LNCAP (cell line): ENCODE results near the gene SMARCD1.
A peak's percentile ranks its signal among the peaks of the same experiment; 100 is the strongest.

ENCODE experiments used
- TF ChIP-seq, protein P1 (sequence below): fragments of 450-650 bp; IDR thresholded peaks from 2 replicates; pipeline ENCODE4 v1.5.1; 2017; ENCODE audit warnings: mild to moderate bottlenecking

Gene SMARCD1

DNA sequence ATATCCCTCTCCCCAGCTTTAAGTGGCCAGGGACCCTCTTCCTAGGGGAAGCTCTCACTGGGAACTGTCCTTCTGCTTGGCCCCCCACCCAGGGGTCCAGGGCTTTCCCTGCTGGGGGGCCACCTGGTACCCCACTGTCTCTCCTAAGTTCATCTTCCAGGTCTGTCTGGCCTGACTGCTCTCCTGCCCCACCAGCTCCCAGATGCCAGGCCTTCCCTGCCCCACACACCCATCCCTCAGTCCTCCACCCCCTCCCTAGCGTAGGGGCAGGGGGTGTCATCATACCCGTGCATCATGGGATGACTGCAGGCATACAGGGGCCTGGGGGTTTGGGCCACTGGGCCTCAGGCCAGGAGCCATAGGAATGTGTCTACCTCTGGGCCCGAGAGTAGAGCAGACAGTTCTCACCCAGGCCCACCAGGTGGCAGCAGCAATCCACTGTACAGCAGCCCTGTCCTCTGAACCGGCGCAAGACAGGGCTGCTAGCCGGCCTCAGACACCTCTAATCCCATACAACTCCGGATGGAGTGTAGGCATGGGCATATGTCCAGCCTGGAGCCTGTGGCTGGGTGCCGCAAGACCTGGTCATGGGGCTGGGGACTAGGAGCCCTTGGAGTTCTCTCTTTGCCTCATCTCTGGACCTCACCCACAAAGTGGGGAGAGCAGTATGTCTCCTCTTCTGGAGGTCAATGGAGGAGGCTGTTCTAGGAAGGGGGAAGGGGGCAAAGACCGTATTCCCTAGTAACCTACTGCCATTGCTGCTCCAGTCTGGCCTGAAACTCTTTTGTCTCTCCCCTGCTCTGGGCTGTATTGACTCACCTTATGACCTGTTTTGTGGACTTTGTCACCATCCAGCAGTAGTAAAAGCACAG is 10.0 kb upstream of the SMARCD1 start:
- TF ChIP-seq, protein P1, sequence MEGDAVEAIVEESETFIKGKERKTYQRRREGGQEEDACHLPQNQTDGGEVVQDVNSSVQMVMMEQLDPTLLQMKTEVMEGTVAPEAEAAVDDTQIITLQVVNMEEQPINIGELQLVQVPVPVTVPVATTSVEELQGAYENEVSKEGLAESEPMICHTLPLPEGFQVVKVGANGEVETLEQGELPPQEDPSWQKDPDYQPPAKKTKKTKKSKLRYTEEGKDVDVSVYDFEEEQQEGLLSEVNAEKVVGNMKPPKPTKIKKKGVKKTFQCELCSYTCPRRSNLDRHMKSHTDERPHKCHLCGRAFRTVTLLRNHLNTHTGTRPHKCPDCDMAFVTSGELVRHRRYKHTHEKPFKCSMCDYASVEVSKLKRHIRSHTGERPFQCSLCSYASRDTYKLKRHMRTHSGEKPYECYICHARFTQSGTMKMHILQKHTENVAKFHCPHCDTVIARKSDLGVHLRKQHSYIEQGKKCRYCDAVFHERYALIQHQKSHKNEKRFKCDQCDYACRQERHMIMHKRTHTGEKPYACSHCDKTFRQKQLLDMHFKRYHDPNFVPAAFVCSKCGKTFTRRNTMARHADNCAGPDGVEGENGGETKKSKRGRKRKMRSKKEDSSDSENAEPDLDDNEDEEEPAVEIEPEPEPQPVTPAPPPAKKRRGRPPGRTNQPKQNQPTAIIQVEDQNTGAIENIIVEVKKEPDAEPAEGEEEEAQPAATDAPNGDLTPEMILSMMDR, result peak; percentile 91

DNA sequence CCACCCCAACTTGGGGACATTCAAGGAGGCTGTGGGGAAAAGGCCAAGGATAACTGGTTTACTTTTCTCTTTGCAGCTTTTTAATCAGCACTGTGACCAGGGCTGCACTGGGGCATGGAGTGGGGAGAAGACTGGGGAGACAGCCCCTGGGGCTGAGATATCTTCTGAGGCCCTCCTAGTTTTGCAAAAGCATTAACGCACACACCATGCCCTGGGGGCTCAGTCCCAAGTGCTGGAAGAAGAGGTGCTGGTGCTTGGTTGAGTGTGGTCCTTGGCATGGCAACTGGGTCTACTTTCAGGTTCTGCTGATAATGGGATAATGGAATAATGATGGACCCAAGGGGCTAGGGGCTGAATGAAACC is 9.4 kb upstream of the SMARCD1 start:
- TF ChIP-seq, protein P1, result no peak

- TF ChIP-seq, protein P1, result no peak
Measured at GRCh38 chr12:50077099-50077498, 8.0 kb upstream of the SMARCD1 start.

DNA sequence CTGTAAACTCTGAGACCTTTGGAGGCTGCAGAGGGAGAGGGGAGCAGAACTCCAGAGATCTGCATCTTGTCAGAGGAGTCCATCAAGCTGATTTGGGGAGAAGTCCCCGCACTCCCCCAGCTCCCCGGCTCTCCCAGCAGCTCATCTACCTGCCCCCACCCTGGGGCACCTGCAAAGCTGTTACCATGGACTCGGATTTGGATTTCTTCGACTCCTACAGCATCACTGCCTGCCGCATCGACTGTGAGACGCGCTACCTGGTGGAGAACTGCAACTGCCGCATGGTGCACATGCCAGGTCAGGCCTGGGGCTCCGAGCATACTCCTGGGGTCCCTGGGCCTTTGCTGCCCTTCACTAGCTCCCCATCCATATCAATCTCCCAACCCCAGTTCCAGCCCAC is 6.9 kb upstream of the SMARCD1 start:
- TF ChIP-seq, protein P1, result no peak

DNA sequence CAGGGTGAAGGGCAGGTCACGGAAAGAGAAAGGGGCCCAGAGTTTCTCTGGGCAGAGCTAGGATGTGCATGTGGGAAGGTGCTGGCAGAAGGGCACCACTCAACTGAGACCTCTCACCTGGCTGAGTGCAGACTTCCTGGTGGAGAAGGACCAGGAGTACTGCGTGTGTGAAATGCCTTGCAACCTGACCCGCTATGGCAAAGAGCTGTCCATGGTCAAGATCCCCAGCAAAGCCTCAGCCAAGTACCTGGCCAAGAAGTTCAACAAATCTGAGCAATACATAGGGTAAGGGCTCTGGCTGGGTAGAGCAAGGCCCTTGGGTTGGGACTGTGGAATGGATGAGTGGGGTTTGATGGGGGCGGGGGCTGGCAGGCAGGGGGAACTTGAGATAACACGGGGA is 5.4 kb upstream of the SMARCD1 start:
- TF ChIP-seq, protein P1, result no peak

DNA sequence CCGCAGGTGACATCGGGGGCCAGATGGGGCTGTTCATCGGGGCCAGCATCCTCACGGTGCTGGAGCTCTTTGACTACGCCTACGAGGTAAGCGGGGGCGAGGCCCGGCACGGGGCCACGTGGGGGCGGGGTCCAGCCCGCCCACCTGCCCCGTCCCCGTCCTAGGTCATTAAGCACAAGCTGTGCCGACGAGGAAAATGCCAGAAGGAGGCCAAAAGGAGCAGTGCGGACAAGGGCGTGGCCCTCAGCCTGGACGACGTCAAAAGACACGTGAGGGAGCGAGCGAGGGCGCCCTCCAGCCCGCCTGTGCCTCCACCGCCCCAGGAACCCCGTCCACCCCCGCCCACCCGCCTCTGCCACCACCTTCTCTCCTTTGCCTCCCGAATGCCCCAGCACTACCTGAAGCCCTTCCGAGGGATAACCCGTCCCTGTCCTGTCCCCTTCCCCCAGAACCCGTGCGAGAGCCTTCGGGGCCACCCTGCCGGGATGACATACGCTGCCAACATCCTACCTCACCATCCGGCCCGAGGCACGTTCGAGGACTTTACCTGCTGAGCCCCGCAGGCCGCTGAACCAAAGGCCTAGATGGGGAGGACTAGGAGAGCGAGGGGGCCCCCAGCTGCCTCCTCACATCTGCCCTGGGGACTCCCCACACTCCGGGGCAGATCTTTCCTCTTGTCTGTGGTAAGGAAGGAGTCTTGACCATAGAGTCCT is 3.9 kb upstream of the SMARCD1 start:
- TF ChIP-seq, protein P1, result no peak

DNA sequence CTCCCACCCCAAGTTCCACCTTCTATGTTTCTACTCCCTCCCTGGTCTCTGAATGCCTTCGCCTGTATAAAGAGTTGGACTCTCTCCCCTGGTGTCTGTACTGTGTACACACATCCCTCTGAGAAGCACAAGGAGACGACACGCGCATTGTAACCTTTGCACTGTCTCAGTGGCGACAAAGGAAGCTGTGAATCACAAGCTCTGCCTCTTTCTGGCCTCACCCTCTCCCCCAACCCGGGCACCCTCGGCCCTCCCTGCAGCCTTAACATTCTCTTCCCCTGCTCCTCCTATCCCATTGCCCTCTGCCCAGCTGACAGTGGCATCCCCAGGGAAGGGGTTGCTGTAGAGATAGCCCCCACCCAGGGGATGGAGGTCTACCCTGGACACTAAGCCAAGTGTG is 2.5 kb upstream of the SMARCD1 start:
- TF ChIP-seq, protein P1, result no peak
